PC-3 (cell line): ENCODE results near the gene LY86. TPM values are rescaled to one million over a fixed set of nuclear protein-coding genes. Genes with fewer than 3 reads are reported as not detected.

Experiments used
- ATAC-seq: fragments of 200-7000 bp; cut with Tn5 transposase; 2 replicates; pipeline ENCODE4 v1.9.1; 2020; ENCODE audit warnings: mild to moderate bottlenecking, moderate library complexity
- BruUV-seq: library from RNA; stranded (reverse); fragments of 400-500 nt; replicated peaks from 2 replicates; lab custom pipeline; 2021; lab: Mats Ljungman, UMichigan
- CTCF ChIA-PET: fragments of 300-600 bp; sonication (Branson Sonifier 250); formaldehyde crosslinking; loops from one replicate; lab custom pipeline; 2022; ENCODE audit warnings: antibody characterized with exemption; lab: Charles Lee
- POLR2A ChIA-PET: fragments of 300-600 bp; sonication (Branson Sonifier 250); formaldehyde crosslinking; loops from one replicate; lab custom pipeline; 2022; ENCODE audit warnings: antibody characterized with exemption; ENCODE audit not compliant: unreplicated experiment; lab: Charles Lee
- DNase-seq: peaks from one replicate; pipeline ENCODE4 v3.0.0-alpha.2; 2015
- H2AFZ ChIP-seq: fragments of 300-600 bp; sonication (generic); 2 replicates; pipeline ENCODE4 v1.6.0; 2016; ENCODE audit warnings: antibody characterized with exemption, low read length
- H3F3A ChIP-seq: fragments of 300-600 bp; sonication (generic); one replicate; pipeline ENCODE4 v1.6.0; 2017; ENCODE audit warnings: antibody characterized with exemption, low read length, control low read depth, mild to moderate bottlenecking; ENCODE audit not compliant: unreplicated experiment
- H3K27ac ChIP-seq: fragments of 300-600 bp; sonication (generic); 2 replicates; pipeline ENCODE4 v1.5.1; 2016; ENCODE audit warnings: mild to moderate bottlenecking, low read length
- H3K27me3 ChIP-seq: fragments of 300-600 bp; sonication (generic); 2 replicates; pipeline ENCODE4 v1.6.1; 2016; ENCODE audit warnings: low read length, mixed read lengths
- H3K36me3 ChIP-seq: fragments of 300-600 bp; sonication (generic); 2 replicates; pipeline ENCODE4 v1.6.1; 2016; ENCODE audit warnings: low read depth, mixed run types, low read length, mixed read lengths
- H3K4me1 ChIP-seq: fragments of 300-600 bp; sonication (generic); 2 replicates; pipeline ENCODE4 v1.5.1; 2016; ENCODE audit warnings: low read length; ENCODE audit not compliant: insufficient read depth
- H3K4me2 ChIP-seq: fragments of 300-600 bp; sonication (generic); 2 replicates; pipeline ENCODE4 v1.6.0; 2016; ENCODE audit warnings: low read length
- H3K4me3 ChIP-seq: fragments of 300-600 bp; sonication (generic); 2 replicates; pipeline ENCODE4 v1.5.1; 2016; ENCODE audit warnings: mild to moderate bottlenecking, low read length, mixed read lengths
- H3K79me2 ChIP-seq: fragments of 300-600 bp; sonication (generic); 2 replicates; pipeline ENCODE4 v1.6.1; 2017; ENCODE audit warnings: low read length, mixed read lengths
- H3K9ac ChIP-seq: fragments of 300-600 bp; sonication (generic); 2 replicates; pipeline ENCODE4 v1.6.0; 2016; ENCODE audit warnings: mild to moderate bottlenecking, low read length
- H3K9me2 ChIP-seq: fragments of 300-600 bp; sonication (generic); replicated peaks from 2 replicates; pipeline ENCODE4 v1.6.1; 2016; ENCODE audit warnings: mixed run types, low read length, mixed read lengths
- H3K9me3 ChIP-seq: fragments of 300-600 bp; sonication (generic); 2 replicates; pipeline ENCODE4 v1.6.1; 2016; ENCODE audit warnings: low read length, mixed read lengths
- H4K20me1 ChIP-seq: fragments of 300-600 bp; sonication (generic); 2 replicates; pipeline ENCODE4 v1.6.1; 2016; ENCODE audit warnings: low read length, mixed read lengths
- CTCF ChIP-seq: fragments of 300-600 bp; sonication (generic); conservative IDR thresholded peaks from 2 replicates; pipeline ENCODE4 v1.5.1; 2017; ENCODE audit warnings: antibody characterized with exemption, low read depth, mild to moderate bottlenecking, low read length
- EZH2 ChIP-seq: fragments of 300-600 bp; sonication (generic); IDR thresholded peaks from one replicate; pipeline ENCODE4 v1.6.1; 2017; ENCODE audit warnings: antibody characterized with exemption, mild to moderate bottlenecking, low read length; ENCODE audit not compliant: unreplicated experiment
- EZH2phosphoT487 ChIP-seq: fragments of 300-600 bp; sonication (generic); IDR thresholded peaks from 2 replicates; pipeline ENCODE4 v1.6.1; 2018; ENCODE audit warnings: mild to moderate bottlenecking, antibody characterized with exemption, low read length, borderline replicate concordance
- intact Hi-C: fragments of 100-400 bp; cut with micrococcal nuclease; formaldehyde crosslinking; loops from 2 replicates; pipeline ENCODE4 v1.9.0; 2023
- total RNA-seq: library from RNA; depleted of rRNA; stranded (reverse); fragments of >200 nt; gene quantifications from 2 replicates; pipeline ENCODE4 v1.2.3, GENCODE V29; 2014

The LY86 gene
- total RNA-seq, 1 experiment from 2014 or later: not detected

- intact Hi-C loops: no loop called here
- Histone ChIP-seq H3K9ac (no peak overlapping the region), H3K27ac (no peak overlapping the region), H3K27me3 (peaks cover 24% of the 10 kb centered on the region; the same call in 1 of the 2 replicates), H3K36me3 (no peaks in the 10 kb centered on the region), H3K9me3 (no peaks in the 10 kb centered on the region), H3F3A (no peaks in the 10 kb centered on the region), H3K79me2 (no peaks in the 10 kb centered on the region), H2AFZ (no peak overlapping the region), H3K4me2 (no peak overlapping the region), H3K4me1 (no peaks in the 10 kb centered on the region), H3K9me2 (no peaks in the 10 kb centered on the region), H4K20me1 (no peaks in the 10 kb centered on the region), H3K4me3 (no peak overlapping the region)
- CTCF ChIA-PET: no interaction called here
- TF ChIP-seq CTCF (no peak), EZH2 (no peak), EZH2phosphoT487 (no peak)
- DNase-seq (no peak), ATAC-seq (no peak)
- POLR2A ChIA-PET: no interaction called here
- no TSS peak for BruUV-seq
Observed at GRCh38 chr6:6659600-6660327, 71.2 kb downstream of the LY86 start.

- H3K27me3 ChIP-seq: peaks cover 25% of the 10 kb centered on the region; the same call in 1 of the 2 replicates
- H3K4me1 ChIP-seq: no peaks in the 10 kb centered on the region
- no peak for DNase-seq
- no peak overlapping the region for H3K4me3 ChIP-seq
- no peak for ATAC-seq
- intact Hi-C loops: no loop called here
- H3K27ac ChIP-seq: no peak overlapping the region
- no peak overlapping the region for H3K9ac ChIP-seq
- POLR2A ChIA-PET: no interaction called here
- CTCF ChIA-PET: no interaction called here
- TF ChIP-seq EZH2 (no peak), EZH2phosphoT487 (no peak), CTCF (no peak)
- no peaks in the 10 kb centered on the region for H3K36me3 ChIP-seq
- no peak overlapping the region for H3K4me2 ChIP-seq
- H3F3A ChIP-seq: no peaks in the 10 kb centered on the region
- no TSS peak for BruUV-seq
- no peaks in the 10 kb centered on the region for H3K79me2 ChIP-seq
- no peak overlapping the region for H2AFZ ChIP-seq
- H3K9me3 ChIP-seq: no peaks in the 10 kb centered on the region
- no peaks in the 10 kb centered on the region for H4K20me1 ChIP-seq
- no peaks in the 10 kb centered on the region for H3K9me2 ChIP-seq
Observed at GRCh38 chr6:6660339-6661045, 72.0 kb downstream of the LY86 start.

- ChIA-PET POLR2A (no interaction called here), CTCF (no interaction called here)
- DNase-seq (no peak), ATAC-seq (no peak)
- Histone ChIP-seq H3K79me2 (no peaks in the 10 kb centered on the region), H3F3A (no peaks in the 10 kb centered on the region), H3K27me3 (peaks cover 32% of the 10 kb centered on the region; the same call in 1 of the 2 replicates), H3K4me2 (no peak overlapping the region), H4K20me1 (no peaks in the 10 kb centered on the region), H3K9me3 (no peaks in the 10 kb centered on the region), H3K4me3 (no peak overlapping the region), H3K9ac (no peak overlapping the region), H3K27ac (no peak overlapping the region), H3K9me2 (no peaks in the 10 kb centered on the region), H3K4me1 (no peaks in the 10 kb centered on the region), H2AFZ (no peak overlapping the region), H3K36me3 (no peaks in the 10 kb centered on the region)
- intact Hi-C loops: no loop called here
- TF ChIP-seq EZH2phosphoT487 (no peak), CTCF (no peak), EZH2 (no peak)
- no TSS peak for BruUV-seq
Observed at GRCh38 chr6:6661191-6661590, 72.7 kb downstream of the LY86 start.
